Neural crest cell (in vitro differentiated cells): ENCODE results near the gene DCAF8L1. TPM values are rescaled to one million over a fixed set of nuclear protein-coding genes. Genes with fewer than 3 reads are reported as not detected.
"Not testable (repeated sequence)": the region's sequence is repeated elsewhere in the genome, so short reads cannot be mapped to it uniquely, and the experiment has no call there.

Experiments
- DNase-seq: peaks from one replicate; pipeline ENCODE4 v3.0.0; 2021; ENCODE audit warnings: low read depth, mixed read lengths, low spot score
- H3K27ac Mint-ChIP-seq: one replicate; pipeline ENCODE4 v1.8.0; 2021; ENCODE audit warnings: mild to moderate bottlenecking, mixed read lengths; ENCODE audit not compliant: unreplicated experiment
- H3K27me3 Mint-ChIP-seq: 2 replicates; pipeline ENCODE4 v1.8.0; 2021; ENCODE audit warnings: low read depth, mild to moderate bottlenecking, mixed read lengths
- H3K36me3 Mint-ChIP-seq: 2 replicates; pipeline ENCODE4 v1.8.0; 2021; ENCODE audit warnings: low read depth, mild to moderate bottlenecking, mixed read lengths
- H3K4me1 Mint-ChIP-seq: 2 replicates; pipeline ENCODE4 v1.8.0; 2021; ENCODE audit warnings: mixed read lengths
- H3K4me3 Mint-ChIP-seq: one replicate; pipeline ENCODE4 v1.8.0; 2021; ENCODE audit warnings: mild to moderate bottlenecking, mixed read lengths
- H3K9me3 Mint-ChIP-seq: 2 replicates; pipeline ENCODE4 v1.8.0; 2021; ENCODE audit warnings: mixed read lengths
- CTCF ChIP-seq: fragments of 200-600 bp; sonication (generic); conservative IDR thresholded peaks from 2 replicates; pipeline ENCODE4 v1.5.0; 2021; ENCODE audit warnings: antibody characterized with exemption, mild to moderate bottlenecking
- total RNA-seq: library from RNA; stranded (reverse); gene quantifications from 2 replicates; pipeline ENCODE4 v1.2.1, GENCODE V29; 2021

The DCAF8L1 gene
- total RNA-seq, 1 donor from 2014 or later, result not detected

GRCh38 chrX:27997622-27998021 is 16.4 kb upstream of the DCAF8L1 start:
- TF ChIP-seq CTCF, result no peak

GRCh38 chrX:27996132-27996531 is 14.9 kb upstream of the DCAF8L1 start:
- no peak for DNase-seq
- TF ChIP-seq CTCF, result no peak
- Mint-ChIP-seq H3K27me3 (no peaks in the 10 kb centered on the region), H3K9me3 (no peaks in the 10 kb centered on the region), H3K4me1 (no peaks in the 10 kb centered on the region), H3K27ac (no peak overlapping the region), H3K4me3 (no peak overlapping the region), H3K36me3 (no peaks in the 10 kb centered on the region)

More at GRCh38 chrX:27997622-27998021, 16.4 kb upstream of the DCAF8L1 start:
- Mint-ChIP-seq H3K9me3 (no peaks in the 10 kb centered on the region), H3K36me3 (no peaks in the 10 kb centered on the region), H3K27ac (no peak overlapping the region), H3K4me1 (no peaks in the 10 kb centered on the region), H3K27me3 (no peaks in the 10 kb centered on the region), H3K4me3 (no peak overlapping the region)
- DNase-seq, result no peak

GRCh38 chrX:27995611-27996010 is 14.4 kb upstream of the DCAF8L1 start:
- no peak overlapping the region for H3K27ac Mint-ChIP-seq
- no peaks in the 10 kb centered on the region for H3K9me3 Mint-ChIP-seq
- TF ChIP-seq CTCF, result no peak
- no peaks in the 10 kb centered on the region for H3K36me3 Mint-ChIP-seq
- DNase-seq, result no peak
- H3K27me3 Mint-ChIP-seq, result no peaks in the 10 kb centered on the region
- no peak overlapping the region for H3K4me3 Mint-ChIP-seq
- no peaks in the 10 kb centered on the region for H3K4me1 Mint-ChIP-seq

GRCh38 chrX:27987862-27988646 is 6.8 kb upstream of the DCAF8L1 start:
- H3K27ac Mint-ChIP-seq, result no peak overlapping the region
- DNase-seq, result no peak
- TF ChIP-seq CTCF, result no peak
- no peak overlapping the region for H3K4me3 Mint-ChIP-seq
- H3K27me3 Mint-ChIP-seq, result no peaks in the 10 kb centered on the region
- no peaks in the 10 kb centered on the region for H3K36me3 Mint-ChIP-seq
- H3K9me3 Mint-ChIP-seq, result no peaks in the 10 kb centered on the region
- no peaks in the 10 kb centered on the region for H3K4me1 Mint-ChIP-seq

GRCh38 chrX:27976934-27977333 is 4.3 kb downstream of the DCAF8L1 start:
- H3K27ac Mint-ChIP-seq, DNase-seq, H3K36me3 Mint-ChIP-seq, H3K9me3 Mint-ChIP-seq, H3K27me3 Mint-ChIP-seq, H3K4me3 Mint-ChIP-seq, H3K4me1 Mint-ChIP-seq: not testable (repeated sequence)

GRCh38 chrX:27976284-27976683 is 5.0 kb downstream of the DCAF8L1 start:
- Mint-ChIP-seq H3K36me3 (no peaks in the 10 kb centered on the region), H3K4me1 (no peaks in the 10 kb centered on the region), H3K9me3 (peaks cover 8% of the 10 kb centered on the region), H3K4me3 (no peak overlapping the region), H3K27ac (no peak overlapping the region), H3K27me3 (no peaks in the 10 kb centered on the region)
- no peak for TF ChIP-seq CTCF
- DNase-seq, result no peak
